Measurements from ENCODE around the gene TTC31. TPM values are rescaled to one million over a fixed set of nuclear protein-coding genes. Genes with fewer than 3 reads are reported as not detected.

The TTC31 gene
- total RNA-seq, 1 donor from 2014 or later: 13.0 TPM

Other genes starting within 250 kb of the TTC31 start
- 0.13 and 0.30 TPM in 2 replicates for gene SLC4A5, start 139.7 kb upstream of the TTC31 start, total RNA-seq
- 191 and 217 TPM in 2 replicates for gene DCTN1, start 102.8 kb upstream of the TTC31 start, total RNA-seq
- gene C2orf81, start 61.5 kb upstream of the TTC31 start, total RNA-seq: 1.2 and 3.5 TPM in 2 replicates
- 42.1 and 47.1 TPM in 2 replicates for gene WDR54, start 61.4 kb upstream of the TTC31 start, total RNA-seq
- 16.3 and 23.5 TPM in 2 replicates for gene RTKN, start 41.1 kb upstream of the TTC31 start, total RNA-seq
- gene INO80B, start 28.0 kb upstream of the TTC31 start, total RNA-seq: 14.4 and 22.7 TPM in 2 replicates
- gene WBP1, start 24.6 kb upstream of the TTC31 start, total RNA-seq: 62.6 and 67.7 TPM in 2 replicates
- 82.1 and 97.0 TPM in 2 replicates for gene MOGS, start 17.7 kb upstream of the TTC31 start, total RNA-seq
- 20.2 and 22.0 TPM in 2 replicates for gene MRPL53, start 10.4 kb upstream of the TTC31 start, total RNA-seq
- 24.4 and 28.1 TPM in 2 replicates for gene CCDC142, start 83 bp upstream of the TTC31 start, total RNA-seq
- gene LBX2, start 16.5 kb downstream of the TTC31 start, total RNA-seq: 0.59 and 4.5 TPM in 2 replicates
- gene PCGF1, start 24.6 kb downstream of the TTC31 start, total RNA-seq: 22.8 and 26.2 TPM in 2 replicates
- not detected in 2 replicates for gene TLX2, start 31.4 kb downstream of the TTC31 start, total RNA-seq
- 0.07 TPM in 1 of 2 replicates, not detected in the other for gene DQX1, start 43.1 kb downstream of the TTC31 start, total RNA-seq
- 68.9 and 96.9 TPM in 2 replicates for gene AUP1, start 46.6 kb downstream of the TTC31 start, total RNA-seq
- gene HTRA2, start 46.9 kb downstream of the TTC31 start, total RNA-seq: 38.6 and 45.3 TPM in 2 replicates
- gene LOXL3, start 70.9 kb downstream of the TTC31 start, total RNA-seq: 110 and 319 TPM in 2 replicates
- gene DOK1, start 71.6 kb downstream of the TTC31 start, total RNA-seq: 51.3 and 116 TPM in 2 replicates
- gene M1AP, start 165.2 kb downstream of the TTC31 start, total RNA-seq: 0.23 and 0.26 TPM in 2 replicates
- 19.7 and 20.4 TPM in 2 replicates for gene SEMA4F, start 171.2 kb downstream of the TTC31 start, total RNA-seq